CD4-positive, CD25-positive, alpha-beta regulatory T cell (primary cell): ENCODE measurements around the gene MBTPS1. TPM values are rescaled to one million over a fixed set of nuclear protein-coding genes. Genes with fewer than 3 reads are reported as not detected.

Source experiments
- ATAC-seq, 2 donors: fragments of 150-1000 bp; cut with Tn5 transposase; one replicate each; pipeline ENCODE4 v1.10.0; 2021; ENCODE audit warnings: low read depth in 2 of 2, moderate number of reproducible peaks in 2 of 2, moderate library complexity in 1 of 2
- DNase-seq, 3 donors: peaks; one replicate each; pipeline versions ENCODE4 v3.0.0 to v3.0.0-alpha.2; 2012 to 2022; ENCODE audit warnings: mixed read lengths in 1 of 3
- H3K27ac ChIP-seq: one replicate; pipeline ENCODE4 v1.7.0; 2013; ENCODE audit warnings: mild to moderate bottlenecking, low read length; ENCODE audit not compliant: insufficient read depth, poor library complexity, severe bottlenecking
- H3K27me3 ChIP-seq: one replicate; pipeline ENCODE4 v1.7.0; 2013; ENCODE audit warnings: low read length; ENCODE audit not compliant: control insufficient read depth, insufficient read depth
- H3K36me3 ChIP-seq: one replicate; pipeline ENCODE4 v1.7.0; 2013; ENCODE audit warnings: mild to moderate bottlenecking, low read length, moderate library complexity; ENCODE audit not compliant: control insufficient read depth, insufficient read depth
- H3K4me1 ChIP-seq: 2 replicates; pipeline ENCODE4 v1.7.0; 2013; ENCODE audit warnings: mild to moderate bottlenecking, low read length; ENCODE audit not compliant: insufficient read depth, control insufficient read depth, poor library complexity, severe bottlenecking
- H3K4me3 ChIP-seq: one replicate; pipeline ENCODE4 v1.7.0; 2013; ENCODE audit warnings: low read depth, mild to moderate bottlenecking, low read length, moderate library complexity
- H3K9me3 ChIP-seq, 2 experiments: 1 replicate in 1 of 2; 2 replicates in 1 of 2; pipeline ENCODE4 v1.7.0; 2013; ENCODE audit warnings: low read length in 2 of 2, mild to moderate bottlenecking in 1 of 2, moderate library complexity in 1 of 2; ENCODE audit not compliant: control insufficient read depth in 2 of 2
- H3K27ac Mint-ChIP-seq, 3 donors: one replicate each; pipeline ENCODE4 v1.8.0; 2020 to 2022; ENCODE audit warnings: mild to moderate bottlenecking in 3 of 3, mixed read lengths in 3 of 3, moderate library complexity in 2 of 3
- H3K27me3 Mint-ChIP-seq: one replicate; pipeline ENCODE4 v1.8.0; 2022; ENCODE audit warnings: mild to moderate bottlenecking, mixed read lengths
- H3K36me3 Mint-ChIP-seq: one replicate; pipeline ENCODE4 v1.8.0; 2020; ENCODE audit warnings: mixed read lengths
- H3K4me1 Mint-ChIP-seq, 4 donors: one replicate each; pipeline ENCODE4 v1.8.0; 2020 to 2022; ENCODE audit warnings: mixed read lengths in 4 of 4, mild to moderate bottlenecking in 1 of 4
- H3K4me3 Mint-ChIP-seq, 4 donors: one replicate each; pipeline ENCODE4 v1.8.0; 2020 to 2022; ENCODE audit warnings: mild to moderate bottlenecking in 4 of 4, mixed read lengths in 4 of 4, moderate library complexity in 3 of 4
- H3K9me3 Mint-ChIP-seq, 7 donors: one replicate each; pipeline ENCODE4 v1.8.0; 2020 to 2022; ENCODE audit warnings: mixed read lengths in 7 of 7, mild to moderate bottlenecking in 3 of 7, moderate library complexity in 2 of 7
- polyA plus RNA-seq, 4 donors: library from polyadenylated mRNA; unstranded; fragments of 300-500 nt; fragmentation: Illumina TruSeq; gene quantifications; one replicate each; pipeline ENCODE4 v1.2.3, GENCODE V29; 2021
- total RNA-seq: library from RNA; stranded (reverse); gene quantifications from one replicate; pipeline ENCODE4 v1.2.3, GENCODE V29; 2022

MBTPS1 gene
- total and polyA plus RNA-seq, 5 donors from 2014 or later: 40.6 to 118 (median 48.3) TPM

- H3K36me3 Mint-ChIP-seq: peaks cover 24% of the 10 kb centered on the region
Measured at GRCh38 chr16:84105948-84106740, 10.6 kb downstream of the MBTPS1 start.

GRCh38 chr16:84105301-84105815, 11.4 kb downstream of the MBTPS1 start:
- H3K27ac Mint-ChIP-seq: peak overlapping the region in 2 of 3 donors; percentile 65 to 67
- no peaks in the 10 kb centered on the region for H3K27me3 ChIP-seq
- no peaks in the 10 kb centered on the region for H3K9me3 Mint-ChIP-seq
- no peaks in the 10 kb centered on the region for H3K9me3 ChIP-seq
- H3K4me1 Mint-ChIP-seq: peaks cover 21 to 75% (median 44%) of the 10 kb centered on the region in 4 donors
- H3K4me3 ChIP-seq: no peak overlapping the region
- no peak overlapping the region for H3K27ac ChIP-seq
- H3K27me3 Mint-ChIP-seq: no peaks in the 10 kb centered on the region
- peaks cover 36% of the 10 kb centered on the region for H3K36me3 ChIP-seq
- ATAC-seq: no peak
- H3K36me3 Mint-ChIP-seq: peaks cover 24% of the 10 kb centered on the region
- DNase-seq: no peak
- peaks cover 3% of the 10 kb centered on the region for H3K4me1 ChIP-seq
- H3K4me3 Mint-ChIP-seq: peak overlapping the region in 2 of 4 donors; percentile 24 to 50

More at GRCh38 chr16:84105948-84106740, 10.6 kb downstream of the MBTPS1 start:
- peaks cover 3% of the 10 kb centered on the region for H3K4me1 ChIP-seq
- no peak for ATAC-seq
- no peak overlapping the region for H3K4me3 ChIP-seq
- H3K27ac ChIP-seq: no peak overlapping the region
- Mint-ChIP-seq H3K4me1 (peaks cover 28 to 81% (median 52%) of the 10 kb centered on the region in 4 donors), H3K9me3 (no peaks in the 10 kb centered on the region), H3K4me3 (peak overlapping the region in 2 of 4 donors; percentile 14 to 47), H3K27ac (peak overlapping the region; percentile 35 to 91 (median 67)), H3K27me3 (no peaks in the 10 kb centered on the region)
- H3K27me3 ChIP-seq: no peaks in the 10 kb centered on the region
- H3K36me3 ChIP-seq: peaks cover 39% of the 10 kb centered on the region
- no peaks in the 10 kb centered on the region for H3K9me3 ChIP-seq
- no peak for DNase-seq

- no peak for DNase-seq
- Histone ChIP-seq H3K4me3 (no peak overlapping the region), H3K27ac (no peak overlapping the region), H3K4me1 (peaks cover 3% of the 10 kb centered on the region), H3K27me3 (no peaks in the 10 kb centered on the region), H3K9me3 (no peaks in the 10 kb centered on the region), H3K36me3 (peaks cover 26% of the 10 kb centered on the region)
- Mint-ChIP-seq H3K36me3 (peaks cover 25% of the 10 kb centered on the region), H3K27ac (peak overlapping the region in 1 of 3 donors; percentile 65), H3K4me3 (no peak overlapping the region), H3K27me3 (no peaks in the 10 kb centered on the region), H3K4me1 (peaks cover 21 to 75% (median 45%) of the 10 kb centered on the region in 4 donors), H3K9me3 (no peaks in the 10 kb centered on the region)
- no peak for ATAC-seq
Measured at GRCh38 chr16:84104231-84104630, 12.5 kb downstream of the MBTPS1 start.

- Mint-ChIP-seq H3K36me3 (peaks cover 28% of the 10 kb centered on the region), H3K4me1 (peaks cover 21 to 74% (median 42%) of the 10 kb centered on the region in 4 donors), H3K27me3 (no peaks in the 10 kb centered on the region), H3K4me3 (no peak overlapping the region), H3K27ac (no peak overlapping the region), H3K9me3 (no peaks in the 10 kb centered on the region)
- DNase-seq (peak in 1 of 3 donors; percentile 14), ATAC-seq (no peak)
- H3K27ac ChIP-seq: no peak overlapping the region
- no peaks in the 10 kb centered on the region for H3K27me3 ChIP-seq
- H3K36me3 ChIP-seq: peaks cover 26% of the 10 kb centered on the region
- peaks cover 3% of the 10 kb centered on the region for H3K4me1 ChIP-seq
- no peak overlapping the region for H3K4me3 ChIP-seq
- no peaks in the 10 kb centered on the region for H3K9me3 ChIP-seq
Measured at GRCh38 chr16:84103678-84104077, 13.1 kb downstream of the MBTPS1 start.

GRCh38 chr16:84098939-84099338, 17.8 kb downstream of the MBTPS1 start:
- no peaks in the 10 kb centered on the region for H3K4me1 ChIP-seq
- Mint-ChIP-seq H3K27ac (no peak overlapping the region), H3K36me3 (peaks cover 25% of the 10 kb centered on the region), H3K4me1 (peaks cover 15 to 43% (median 24%) of the 10 kb centered on the region in 4 donors), H3K27me3 (no peaks in the 10 kb centered on the region), H3K9me3 (no peaks in the 10 kb centered on the region), H3K4me3 (no peak overlapping the region)
- ATAC-seq: no peak
- H3K9me3 ChIP-seq: no peaks in the 10 kb centered on the region
- H3K27me3 ChIP-seq: no peaks in the 10 kb centered on the region
- H3K27ac ChIP-seq: no peak overlapping the region
- no peak overlapping the region for H3K4me3 ChIP-seq
- H3K36me3 ChIP-seq: peaks cover 62% of the 10 kb centered on the region
- no peak for DNase-seq

GRCh38 chr16:84096447-84097005, 20.2 kb downstream of the MBTPS1 start:
- H3K4me3 ChIP-seq: no peak overlapping the region
- Mint-ChIP-seq H3K36me3 (peaks cover 35% of the 10 kb centered on the region), H3K4me3 (no peak overlapping the region), H3K4me1 (peaks cover 4 to 23% (median 12%) of the 10 kb centered on the region in 4 donors), H3K27me3 (no peaks in the 10 kb centered on the region), H3K9me3 (no peaks in the 10 kb centered on the region), H3K27ac (peak overlapping the region in 1 of 3 donors; percentile 48)
- no peak overlapping the region for H3K27ac ChIP-seq
- peaks cover 81% of the 10 kb centered on the region for H3K36me3 ChIP-seq
- no peak for DNase-seq
- no peaks in the 10 kb centered on the region for H3K9me3 ChIP-seq
- H3K27me3 ChIP-seq: no peaks in the 10 kb centered on the region
- no peaks in the 10 kb centered on the region for H3K4me1 ChIP-seq
- ATAC-seq: no peak

- Mint-ChIP-seq H3K27me3 (no peaks in the 10 kb centered on the region), H3K4me1 (peaks cover 4 to 20% (median 11%) of the 10 kb centered on the region in 4 donors), H3K4me3 (no peak overlapping the region), H3K9me3 (no peaks in the 10 kb centered on the region), H3K27ac (no peak overlapping the region), H3K36me3 (peaks cover 43% of the 10 kb centered on the region)
- DNase-seq (no peak), ATAC-seq (no peak)
- H3K4me3 ChIP-seq: no peak overlapping the region
- no peaks in the 10 kb centered on the region for H3K27me3 ChIP-seq
- H3K36me3 ChIP-seq: peaks cover 87% of the 10 kb centered on the region
- no peak overlapping the region for H3K27ac ChIP-seq
- H3K9me3 ChIP-seq: no peaks in the 10 kb centered on the region
- no peaks in the 10 kb centered on the region for H3K4me1 ChIP-seq
Measured at GRCh38 chr16:84095466-84095865, 21.3 kb downstream of the MBTPS1 start.
